Urinary bladder (tissue), 4 donors: Measurements from ENCODE around the gene YOD1. TPM values are rescaled to one million over a fixed set of nuclear protein-coding genes. Genes with fewer than 3 reads are reported as not detected.

ENCODE experiments used
- DNase-seq: peaks from one replicate; pipeline ENCODE4 v3.0.0-alpha.2; 2015; ENCODE audit errors: extremely low spot score
- H3K27ac ChIP-seq: one replicate; pipeline ENCODE4 v1.5.1; 2013; ENCODE audit warnings: low read depth, mild to moderate bottlenecking, moderate library complexity
- H3K36me3 ChIP-seq: one replicate; pipeline ENCODE4 v1.6.1; 2013; ENCODE audit warnings: mild to moderate bottlenecking, moderate library complexity; ENCODE audit not compliant: insufficient read depth
- H3K4me1 ChIP-seq: one replicate; pipeline ENCODE4 v1.6.1; 2013; ENCODE audit warnings: mild to moderate bottlenecking, moderate library complexity; ENCODE audit not compliant: insufficient read depth
- H3K4me3 ChIP-seq: one replicate; pipeline ENCODE4 v1.5.1; 2013; ENCODE audit warnings: low read depth, low read length
- WGBS: extraction: QIAGEN DNeasy Blood & Tissue Kit; methylation state at CpG from one replicate; pipeline ENCODE4 v1.1.7; 2013; 5-methylcytosine and 5-hydroxymethylcytosine counted together
- polyA plus RNA-seq: library from polyadenylated mRNA; stranded (reverse); fragments of 200-250 nt; gene quantifications from one replicate; pipeline ENCODE4 v1.2.3, GENCODE V29; 2013
- total RNA-seq: library from RNA; depleted of rRNA; stranded (reverse); fragments of >200 nt; gene quantifications from one replicate; pipeline ENCODE4 v1.2.3, GENCODE V29; 2014
- donor health status: healthy with polysubstance abuse.
- donor health status: healthy.

YOD1 gene
- total and polyA plus RNA-seq, 2 donors: 2.8 to 18.1 TPM

DNA sequence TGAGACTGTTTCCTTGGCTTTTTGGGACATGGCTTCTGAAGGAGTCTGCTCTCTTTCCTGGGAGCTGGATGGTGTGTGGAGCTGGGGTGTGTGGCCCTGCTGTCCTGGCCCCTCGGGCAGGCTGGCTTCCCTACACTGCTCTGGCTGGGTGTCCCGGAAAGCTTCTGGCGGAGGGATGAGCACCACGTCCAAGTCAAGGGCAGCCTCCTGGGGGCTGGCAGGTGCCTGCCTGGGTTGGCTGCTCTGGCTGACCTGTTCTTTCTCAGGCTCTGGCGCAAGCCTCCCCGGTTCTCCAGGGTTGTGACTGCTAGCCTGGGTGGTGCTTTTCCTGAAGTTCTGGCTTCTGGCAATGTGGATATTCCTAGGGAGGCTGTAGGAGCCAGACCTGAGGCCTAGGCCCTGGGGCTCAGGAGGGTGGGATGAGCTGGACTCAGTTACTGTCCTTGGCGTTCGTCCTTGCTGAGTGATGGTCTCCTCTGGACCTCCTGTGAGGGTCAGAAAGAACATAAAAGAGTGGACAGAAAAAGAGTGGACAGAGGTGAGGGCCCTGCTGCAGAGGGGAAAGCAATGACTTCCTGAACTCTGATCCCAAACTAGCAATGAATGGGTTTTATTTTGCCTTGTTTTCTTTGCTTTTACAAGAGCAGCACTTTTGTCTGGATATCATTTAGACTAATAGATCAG, 27.9 kb downstream of the YOD1 start:
- WGBS: 95% methylated on average over 8 of the region's 8 CpGs
- no peak overlapping the region for H3K27ac ChIP-seq
- H3K36me3 ChIP-seq: no peaks in the 10 kb centered on the region
- H3K4me3 ChIP-seq: no peak overlapping the region
- no peaks in the 10 kb centered on the region for H3K4me1 ChIP-seq
- DNase-seq: no peak

DNA sequence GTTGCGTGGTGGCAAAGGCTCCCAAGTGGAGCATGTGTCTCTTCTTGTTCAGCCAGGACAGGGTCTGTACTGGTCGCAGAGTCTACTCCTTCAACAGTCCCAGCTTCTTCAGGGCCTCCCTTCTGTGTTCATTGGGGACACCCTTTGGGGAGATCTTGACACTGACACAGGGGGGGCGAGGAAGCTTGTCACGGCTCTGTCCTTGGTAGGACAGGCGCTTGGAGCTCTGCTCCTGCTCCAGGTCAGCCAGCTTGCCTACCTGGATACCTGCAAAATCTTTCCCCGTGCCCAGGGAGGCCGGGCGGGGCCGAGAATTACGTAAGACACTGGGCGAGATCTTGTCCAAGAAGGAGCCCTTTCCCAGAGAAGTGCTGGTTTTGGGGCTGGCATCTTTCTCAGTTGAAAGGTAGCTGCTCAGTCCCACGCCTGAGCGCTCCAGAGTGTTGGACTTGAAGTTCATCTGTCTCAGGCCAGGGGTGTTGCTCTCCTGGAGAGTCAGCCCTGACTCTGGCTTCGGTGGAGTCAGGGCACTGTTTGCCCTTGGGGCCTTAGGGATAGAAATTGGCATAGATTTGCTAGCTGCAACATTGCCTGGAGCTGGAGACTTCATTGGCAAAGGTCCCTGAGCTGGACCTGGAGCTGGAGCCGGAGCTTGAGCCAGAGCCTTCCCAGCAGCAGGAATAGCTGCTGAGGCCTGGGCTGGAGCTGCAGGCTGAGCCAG, 29.0 kb downstream of the YOD1 start:
- WGBS: 91% methylated on average over 15 of the region's 15 CpGs
- no peak for DNase-seq
- no peak overlapping the region for H3K27ac ChIP-seq
- no peak overlapping the region for H3K4me3 ChIP-seq
- no peaks in the 10 kb centered on the region for H3K36me3 ChIP-seq
- no peaks in the 10 kb centered on the region for H3K4me1 ChIP-seq

DNA sequence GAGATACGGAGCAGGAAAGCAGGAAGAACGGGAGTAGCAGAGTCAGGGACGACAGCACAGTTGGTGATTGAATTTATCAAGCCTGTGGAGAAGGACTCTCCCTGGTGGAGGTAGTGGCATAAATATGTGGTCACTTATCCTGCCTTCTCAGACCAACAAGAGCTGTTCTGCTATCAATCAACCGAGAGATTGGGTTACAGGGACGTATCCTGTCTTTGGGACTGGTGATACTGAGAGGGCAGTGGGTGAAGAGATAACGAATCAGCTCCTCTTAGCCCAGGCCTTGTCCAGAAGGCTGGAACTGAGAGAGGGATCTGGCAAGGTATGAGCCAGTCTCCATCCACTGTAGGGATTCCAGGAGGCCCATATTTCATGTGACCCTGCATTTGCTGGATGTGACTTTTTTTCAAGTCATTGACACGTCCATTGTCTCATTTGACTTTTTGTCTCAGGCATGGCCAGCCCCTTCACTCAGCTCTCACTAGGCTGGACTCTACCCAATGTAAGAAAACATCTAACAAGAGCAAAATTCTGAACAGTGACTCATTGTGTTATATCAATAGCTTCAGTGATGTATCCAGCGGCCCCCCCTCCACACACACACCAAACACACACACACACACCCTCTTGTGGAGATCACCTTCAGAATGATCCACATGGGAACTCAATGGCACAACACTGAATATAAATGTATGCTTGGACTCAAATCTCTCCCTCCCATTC, 29.7 kb downstream of the YOD1 start:
- H3K4me3 ChIP-seq: no peak overlapping the region
- no peaks in the 10 kb centered on the region for H3K4me1 ChIP-seq
- H3K36me3 ChIP-seq: no peaks in the 10 kb centered on the region
- H3K27ac ChIP-seq: no peak overlapping the region
- WGBS: 71% methylated on average over 8 of the region's 8 CpGs
- DNase-seq: no peak

DNA sequence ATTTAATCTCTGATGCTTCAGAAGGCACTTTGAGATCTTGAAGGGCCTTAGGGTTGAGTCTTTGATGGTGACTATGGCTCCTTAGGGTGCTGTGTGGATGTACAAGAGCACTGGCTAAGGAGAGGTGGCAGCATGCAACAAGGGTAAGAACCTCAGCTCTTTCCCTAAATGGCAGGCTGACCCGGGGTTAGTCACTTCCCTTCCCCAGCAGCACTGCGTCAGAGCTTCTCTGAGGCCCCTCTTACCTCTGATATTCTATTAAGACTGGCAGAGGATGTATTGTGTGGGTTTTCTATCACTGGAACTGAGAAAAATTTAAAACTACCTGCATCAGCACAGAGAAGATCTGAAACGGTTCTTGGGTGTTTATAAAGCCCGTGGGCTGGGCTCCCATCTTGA, 30.3 kb downstream of the YOD1 start:
- no peak overlapping the region for H3K4me3 ChIP-seq
- DNase-seq: no peak
- WGBS: 67% methylated on average over 4 of the region's 4 CpGs
- H3K36me3 ChIP-seq: no peaks in the 10 kb centered on the region
- H3K27ac ChIP-seq: peak overlapping the region; percentile 48
- H3K4me1 ChIP-seq: no peaks in the 10 kb centered on the region

DNA sequence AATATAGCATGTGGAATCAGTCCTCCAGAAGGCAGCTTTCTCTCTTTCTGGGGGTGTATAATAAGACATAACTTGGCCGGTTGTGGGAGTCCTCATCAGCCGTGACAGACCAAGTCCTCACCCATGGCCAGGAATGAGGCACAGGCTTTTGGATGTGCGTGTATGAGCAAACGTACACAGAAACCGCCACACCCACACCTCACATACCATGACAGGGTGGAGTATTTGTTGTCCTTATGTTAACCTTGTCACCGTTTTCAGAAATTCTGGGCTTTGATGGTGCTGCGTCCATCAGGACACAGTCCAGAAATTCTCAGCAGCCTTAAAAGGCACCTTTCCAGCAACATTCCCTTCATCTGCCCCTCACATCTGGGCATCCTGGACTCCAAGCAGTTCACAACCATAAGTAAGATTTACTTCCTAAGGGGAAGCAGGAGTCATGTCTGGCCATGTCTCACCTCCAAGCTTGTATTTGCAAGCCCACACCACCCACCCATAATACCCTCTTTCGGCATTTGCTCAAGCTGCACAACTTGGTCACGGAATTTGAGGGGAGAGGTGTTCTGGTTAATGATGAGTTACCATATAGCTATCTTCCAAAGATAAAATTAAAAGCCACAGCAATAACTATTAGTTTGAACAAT, 30.8 kb downstream of the YOD1 start:
- no peaks in the 10 kb centered on the region for H3K4me1 ChIP-seq
- DNase-seq: peak; percentile 73
- H3K4me3 ChIP-seq: no peak overlapping the region
- 85% methylated on average over 9 of the region's 9 CpGs for WGBS
- no peaks in the 10 kb centered on the region for H3K36me3 ChIP-seq
- no peak overlapping the region for H3K27ac ChIP-seq

DNA sequence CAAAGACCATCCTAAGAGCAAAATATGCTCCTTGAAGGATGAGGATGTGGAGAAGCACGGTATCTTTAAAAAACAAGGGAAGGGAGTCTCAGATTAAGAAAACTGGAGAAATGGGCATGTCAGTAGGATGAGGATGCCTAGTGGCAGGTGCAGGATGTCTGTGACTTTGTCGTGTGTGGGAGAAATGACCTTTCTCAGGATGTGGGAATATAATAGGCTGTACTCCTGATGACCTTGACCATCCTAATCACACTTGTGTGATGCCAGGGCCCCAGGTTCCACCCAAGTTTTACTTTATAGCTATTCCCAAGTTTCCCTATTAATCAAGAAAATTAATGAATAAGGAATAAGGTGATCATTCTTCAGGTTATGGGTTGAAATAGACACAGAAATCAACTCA, 31.3 kb downstream of the YOD1 start:
- 62% methylated on average over 2 of the region's 2 CpGs for WGBS
- no peak for DNase-seq
- no peak overlapping the region for H3K4me3 ChIP-seq

DNA sequence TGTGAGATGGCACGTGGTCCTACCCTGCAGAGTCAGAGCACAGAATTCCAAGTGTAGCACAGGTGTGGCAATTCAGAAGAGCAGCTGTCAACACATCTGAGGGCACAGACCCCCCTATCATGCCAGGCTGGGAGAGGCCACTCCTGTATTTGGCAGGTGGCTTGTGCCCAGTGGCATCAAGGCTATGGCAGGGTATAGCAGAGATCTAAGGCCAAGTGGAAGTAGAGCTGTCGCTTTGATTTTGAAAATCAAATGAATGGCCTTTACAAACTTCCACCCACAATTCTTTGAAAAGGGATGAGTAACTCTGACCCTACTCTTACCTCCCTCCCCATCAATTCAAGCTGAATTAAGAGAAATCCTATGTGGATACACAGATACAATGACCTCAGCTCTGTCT, 31.8 kb downstream of the YOD1 start:
- DNase-seq: no peak
- no peak overlapping the region for H3K4me3 ChIP-seq
- no peak overlapping the region for H3K27ac ChIP-seq
- H3K36me3 ChIP-seq: no peaks in the 10 kb centered on the region
- WGBS: 89% methylated on average over 2 of the region's 2 CpGs
- H3K4me1 ChIP-seq: no peaks in the 10 kb centered on the region

More for the DNA sequence above, 31.3 kb downstream of the YOD1 start:
- Histone ChIP-seq H3K36me3 (no peaks in the 10 kb centered on the region), H3K27ac (no peak overlapping the region), H3K4me1 (no peaks in the 10 kb centered on the region)

DNA sequence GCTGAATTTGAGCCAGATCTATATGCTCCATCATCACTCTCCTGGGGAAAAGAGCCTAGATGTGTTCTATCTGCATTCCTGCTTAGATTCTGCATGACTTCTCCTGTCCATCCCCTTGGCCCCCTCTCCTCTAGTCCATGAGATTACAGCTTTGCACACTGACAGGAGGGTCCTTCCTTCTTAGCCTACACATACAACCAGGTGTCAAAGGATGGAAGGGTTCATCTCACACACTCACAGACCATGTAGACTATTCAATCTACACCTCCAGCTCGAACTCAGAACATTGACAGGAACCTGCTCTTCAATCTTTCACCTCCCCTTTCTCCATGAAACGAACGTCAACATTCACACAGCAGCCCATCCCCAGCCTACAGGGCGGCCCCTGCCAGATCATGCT, 32.3 kb downstream of the YOD1 start:
- no peak overlapping the region for H3K4me3 ChIP-seq
- DNase-seq: no peak
- H3K4me1 ChIP-seq: no peaks in the 10 kb centered on the region
- no peaks in the 10 kb centered on the region for H3K36me3 ChIP-seq
- no peak overlapping the region for H3K27ac ChIP-seq
- WGBS: 82% methylated on average over 4 of the region's 4 CpGs

DNA sequence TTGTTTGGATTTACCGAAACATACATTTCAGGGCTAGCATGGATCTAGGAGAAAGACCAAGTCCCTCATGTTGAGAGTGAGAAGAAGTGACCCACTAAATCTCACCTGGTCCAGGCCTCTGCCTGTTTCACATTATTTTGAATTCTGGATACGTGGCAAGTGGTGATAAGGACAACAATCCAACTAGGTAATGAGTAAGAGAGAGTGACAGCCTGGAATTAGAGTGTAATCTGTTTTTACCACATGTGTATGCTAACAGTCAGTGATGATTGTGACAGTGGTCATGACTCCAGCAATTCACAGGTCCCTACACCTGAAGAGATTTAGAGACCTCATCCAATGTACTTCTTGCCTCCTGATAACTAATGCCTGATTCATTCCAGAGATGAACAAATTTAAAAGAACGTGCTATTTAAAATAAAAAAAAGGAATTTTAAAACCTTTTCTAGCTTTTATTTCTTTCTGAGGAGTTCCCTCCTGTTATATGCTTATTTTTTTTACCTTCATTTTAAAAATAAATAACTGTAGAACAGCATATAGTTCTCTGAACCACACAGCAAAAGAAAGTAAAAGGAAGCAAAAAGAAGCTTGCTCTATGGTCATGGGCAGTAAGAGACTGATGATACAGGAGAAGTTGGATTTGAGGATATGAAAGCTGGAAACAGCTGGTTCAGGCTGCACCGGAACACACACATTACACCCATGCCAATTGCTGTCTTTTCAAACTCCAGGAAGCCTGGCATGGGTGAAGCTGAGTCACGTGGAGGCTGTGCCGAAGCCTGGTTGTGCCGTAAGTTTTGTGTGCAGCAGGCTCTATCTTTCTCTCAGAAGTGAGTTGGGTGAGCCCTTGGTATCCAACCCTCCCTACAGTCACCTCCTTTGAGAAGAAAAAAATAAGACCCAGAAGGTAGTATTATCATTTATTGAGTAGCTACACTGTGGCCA, 33.1 kb downstream of the YOD1 start:
- H3K36me3 ChIP-seq: no peaks in the 10 kb centered on the region
- no peak overlapping the region for H3K27ac ChIP-seq
- no peaks in the 10 kb centered on the region for H3K4me1 ChIP-seq
- DNase-seq: no peak
- no peak overlapping the region for H3K4me3 ChIP-seq
- WGBS: 63% methylated on average over 7 of the region's 7 CpGs

DNA sequence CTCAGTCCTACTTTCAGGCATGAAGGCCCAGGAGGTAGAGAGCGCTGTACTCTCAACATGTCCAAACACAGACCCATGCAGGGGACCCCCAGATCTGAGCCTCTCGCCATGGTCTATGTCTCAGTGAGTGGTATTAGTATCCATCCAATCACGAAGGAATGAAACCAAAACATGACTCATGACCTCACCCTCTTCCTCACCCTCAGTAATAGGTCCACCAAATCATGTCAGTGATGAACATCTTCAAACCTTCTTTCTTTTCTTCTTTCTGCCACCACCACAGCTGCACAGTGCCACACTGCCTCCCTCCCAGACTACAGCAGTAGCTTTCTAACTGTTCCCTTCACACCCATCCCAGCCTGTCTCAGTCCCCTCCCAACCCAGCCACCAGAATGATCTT, 35.2 kb downstream of the YOD1 start:
- H3K4me1 ChIP-seq: no peaks in the 10 kb centered on the region
- no peaks in the 10 kb centered on the region for H3K36me3 ChIP-seq
- no peak overlapping the region for H3K4me3 ChIP-seq
- WGBS: 89% methylated on average over 3 of the region's 3 CpGs
- H3K27ac ChIP-seq: no peak overlapping the region
- DNase-seq: no peak

DNA sequence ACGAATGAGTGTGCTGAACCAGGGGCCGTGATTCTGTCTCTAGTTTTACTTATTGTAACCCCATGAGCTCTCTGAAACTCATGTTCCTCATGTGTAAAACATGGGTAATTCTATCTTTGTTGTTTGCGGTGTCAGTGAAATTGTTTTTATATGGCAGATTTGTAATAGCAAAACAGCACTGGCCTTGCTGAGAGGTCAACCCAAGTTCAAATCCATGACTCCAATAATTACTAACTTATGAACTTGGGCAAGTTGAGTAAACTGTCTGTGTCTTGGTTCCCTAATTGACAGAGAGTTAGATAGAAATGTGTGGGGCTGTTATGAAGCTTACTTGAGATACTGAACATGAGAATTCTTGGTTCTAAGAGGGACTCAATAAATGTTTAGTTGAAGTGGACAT, 36.3 kb downstream of the YOD1 start:
- Histone ChIP-seq H3K4me3 (no peak overlapping the region), H3K4me1 (no peaks in the 10 kb centered on the region), H3K36me3 (no peaks in the 10 kb centered on the region), H3K27ac (no peak overlapping the region)
- no peak for DNase-seq
- WGBS: 88% methylated on average over 3 of the region's 3 CpGs

DNA sequence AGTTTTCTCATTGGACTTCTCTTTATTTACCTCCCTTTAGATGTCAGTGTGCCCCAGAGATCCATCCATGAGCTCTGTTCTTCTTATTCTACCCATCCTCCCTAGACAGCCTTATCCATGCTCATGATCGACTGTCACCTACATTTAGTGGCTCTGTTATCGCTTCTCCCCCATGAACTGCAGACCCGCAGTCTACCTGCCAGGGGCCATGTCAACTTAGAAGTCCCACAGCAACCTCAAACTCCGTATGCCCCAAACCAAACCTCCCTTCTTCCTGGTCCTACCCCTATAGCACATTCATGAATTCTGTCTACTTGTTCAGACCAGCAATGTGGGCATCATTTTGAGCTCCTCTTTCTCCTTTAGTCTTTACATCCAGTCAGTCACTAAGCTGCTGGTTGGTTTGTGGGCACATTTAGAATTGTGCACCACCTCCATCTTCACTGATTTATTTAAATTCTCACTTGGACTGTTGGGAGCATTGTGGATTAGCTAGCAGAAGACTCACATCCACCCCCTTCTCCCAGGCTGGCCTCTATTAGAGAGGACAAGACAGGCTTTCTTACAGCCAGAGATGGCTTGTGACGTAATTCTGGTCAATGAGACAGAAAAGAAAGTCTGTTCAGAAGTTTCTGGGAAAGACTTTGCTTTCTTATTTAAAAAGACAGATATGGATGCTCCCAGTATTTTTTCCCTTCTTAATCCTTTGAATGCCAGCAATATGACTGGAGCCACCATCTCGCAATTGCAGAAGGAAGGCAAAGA, 37.5 kb downstream of the YOD1 start:
- Histone ChIP-seq H3K4me3 (no peak overlapping the region), H3K4me1 (no peaks in the 10 kb centered on the region), H3K36me3 (no peaks in the 10 kb centered on the region), H3K27ac (no peak overlapping the region)
- 65% methylated on average over 6 of the region's 6 CpGs for WGBS
- no peak for DNase-seq
